Upper lobe of left lung (tissue), 4 donors: ENCODE data around the gene NUDC.

Source experiments
- CTCF ChIP-seq, 6 experiments: fragments of 450-650 bp in 4 of 6; fragments of 200-600 bp in 2 of 6; sonication (generic) in 2 of 6; IDR thresholded peaks; one replicate each; pipeline ENCODE4 v1.5.1; 2016 to 2019; ENCODE audit warnings: antibody characterized with exemption in 6 of 6
- EP300 ChIP-seq, 4 donors: sonication (generic); formaldehyde crosslinking; IDR thresholded peaks; one replicate each; pipeline ENCODE4 v1.5.1; 2017; ENCODE audit warnings: antibody characterized with exemption in 4 of 4, control low read depth in 2 of 4

GRCh38 chr1:26922431-26922729, 837 bp downstream of the NUDC start:
- TF ChIP-seq CTCF (IDR thresholded peaks at IDR 0.05) (no peak), EP300 (IDR thresholded peaks at IDR 0.05) (no peak)
